HG03196 (cell line): ENCODE measurements around the gene SYTL2.
A peak's percentile ranks its signal among the peaks of the same experiment; 100 is the strongest.

Experiments
- ATAC-seq: cut with Tn5 transposase; IDR thresholded peaks from one replicate; pipeline ENCODE4 v1.9.1; 2021; ENCODE audit not compliant: unreplicated experiment

Gene SYTL2

DNA sequence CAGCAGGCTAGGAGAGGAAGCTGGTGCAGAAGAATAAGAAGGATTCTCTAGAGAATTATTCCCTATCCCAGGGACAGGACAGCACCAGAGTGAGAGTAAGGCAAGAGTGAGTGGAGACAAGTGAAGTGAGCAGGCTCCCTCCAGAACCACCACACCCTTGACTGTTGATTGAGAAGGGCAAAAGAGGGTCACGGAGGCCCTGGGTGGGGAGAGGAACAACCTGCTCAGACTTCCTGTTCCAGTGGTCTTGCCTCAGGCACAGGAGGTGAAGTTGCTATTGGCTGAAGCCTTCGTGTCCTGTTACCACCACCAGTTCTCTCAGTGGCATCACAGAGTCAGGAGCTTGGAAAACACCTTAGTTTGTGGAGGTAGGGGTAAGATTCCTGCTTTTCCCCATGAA, 73.2 kb downstream of the SYTL2 start:
- ATAC-seq: no peak

- no peak for ATAC-seq
Measured at GRCh38 chr11:85735876-85736460, 75.0 kb downstream of the SYTL2 start.

- ATAC-seq: peak; percentile 68
Measured at GRCh38 chr11:85732965-85733364, 78.0 kb downstream of the SYTL2 start.

GRCh38 chr11:85726381-85726780, 84.6 kb downstream of the SYTL2 start:
- no peak for ATAC-seq

- no peak for ATAC-seq
Measured at GRCh38 chr11:85725510-85726258, 85.3 kb downstream of the SYTL2 start.

GRCh38 chr11:85724748-85725465, 86.0 kb downstream of the SYTL2 start:
- ATAC-seq: no peak

DNA sequence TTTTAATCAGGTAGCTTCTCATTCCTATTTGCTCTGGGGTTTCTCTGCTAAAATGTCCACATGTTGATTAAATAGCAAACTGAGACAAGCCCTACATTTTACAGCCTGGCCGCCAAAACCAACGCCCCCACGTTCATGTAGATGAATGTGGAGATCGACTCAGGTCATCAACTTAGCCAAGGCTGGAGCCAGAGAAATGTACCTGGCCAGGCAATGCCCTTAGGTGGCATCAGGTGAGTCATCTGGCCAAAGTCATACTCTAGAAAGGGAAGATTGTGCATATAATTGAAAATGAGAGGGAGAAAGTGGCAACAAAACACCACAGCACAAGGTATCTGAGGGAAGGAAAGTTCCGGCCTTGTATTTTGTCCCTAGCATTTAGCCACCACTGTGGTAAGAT, 87.9 kb downstream of the SYTL2 start:
- ATAC-seq: no peak

GRCh38 chr11:85721191-85721590, 89.8 kb downstream of the SYTL2 start:
- ATAC-seq: no peak

DNA sequence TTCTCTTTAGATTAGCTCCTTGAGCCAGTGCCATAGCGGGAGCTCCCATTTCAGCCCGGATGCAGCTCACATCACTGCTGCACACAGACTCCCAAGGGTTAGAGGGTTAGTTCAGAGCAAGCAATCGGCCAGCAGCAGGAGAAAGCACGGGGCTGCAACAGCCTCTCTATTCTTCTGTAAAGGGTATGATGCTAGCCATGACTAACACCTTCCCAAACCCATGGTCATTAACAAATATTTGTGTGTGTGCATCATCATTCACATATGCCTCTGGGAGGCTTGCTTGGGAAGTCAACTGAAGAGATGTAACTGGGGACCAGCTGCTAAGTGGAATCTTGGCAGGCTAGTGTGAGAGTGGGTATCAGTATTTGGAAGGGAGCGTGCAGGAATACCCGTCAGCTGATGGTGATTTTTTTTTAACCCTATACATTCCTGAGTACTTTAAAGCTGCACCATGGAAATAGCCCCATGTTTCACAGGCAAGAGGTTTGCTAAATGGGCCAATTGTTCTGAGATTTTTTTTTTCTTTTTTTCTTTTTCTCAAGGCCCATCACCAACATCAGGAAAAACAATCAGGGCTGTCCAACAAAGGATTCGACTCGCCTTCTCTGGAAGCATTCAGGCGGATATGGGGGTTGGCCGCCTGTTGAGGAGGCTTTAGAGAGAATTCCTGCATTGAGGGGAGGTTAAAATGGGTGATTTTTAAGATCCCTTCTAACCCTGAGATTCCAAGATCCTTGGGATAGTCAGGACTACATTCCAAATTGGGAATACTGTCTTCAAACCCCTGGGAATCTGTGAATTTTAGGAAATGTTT, 91.7 kb downstream of the SYTL2 start:
- ATAC-seq: no peak

DNA sequence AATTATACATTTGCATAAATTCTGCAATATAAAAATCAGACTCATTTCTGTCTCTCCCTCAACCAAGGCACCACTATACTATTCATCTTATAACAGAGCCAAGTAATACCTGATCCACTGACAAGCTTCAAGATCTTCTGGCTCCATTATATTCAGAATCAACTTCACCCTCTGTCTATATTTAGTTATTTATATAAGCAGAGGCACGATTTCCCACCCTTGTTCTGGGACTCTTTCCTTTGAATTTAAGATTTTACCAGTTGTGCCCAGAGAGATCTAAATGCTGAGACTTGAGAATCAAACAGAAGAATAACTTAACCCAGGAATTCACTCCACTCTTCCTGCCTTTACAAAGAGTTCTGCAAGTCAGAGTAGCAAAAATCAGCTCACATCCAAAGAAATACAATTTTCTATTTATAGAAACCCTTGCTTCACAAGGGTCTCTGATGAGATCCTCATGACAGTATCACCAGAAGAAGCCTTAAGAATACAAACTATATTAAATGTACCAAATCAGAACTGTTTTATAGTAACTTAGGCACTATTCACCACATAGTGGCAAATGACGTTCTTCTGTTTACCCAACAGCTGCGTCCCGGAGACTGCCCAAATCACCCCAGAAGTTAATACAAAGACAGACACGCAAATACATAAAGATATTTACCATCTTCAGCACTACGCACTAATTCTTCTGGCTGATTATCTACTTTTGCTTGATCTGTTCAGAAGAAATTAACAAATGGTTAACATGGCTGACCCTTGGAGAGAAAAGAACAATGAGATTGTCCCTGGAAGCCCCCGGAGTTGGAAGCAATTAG, 92.6 kb downstream of the SYTL2 start:
- no peak for ATAC-seq

- ATAC-seq: no peak
Measured at GRCh38 chr11:85717429-85717828, 93.5 kb downstream of the SYTL2 start.

DNA sequence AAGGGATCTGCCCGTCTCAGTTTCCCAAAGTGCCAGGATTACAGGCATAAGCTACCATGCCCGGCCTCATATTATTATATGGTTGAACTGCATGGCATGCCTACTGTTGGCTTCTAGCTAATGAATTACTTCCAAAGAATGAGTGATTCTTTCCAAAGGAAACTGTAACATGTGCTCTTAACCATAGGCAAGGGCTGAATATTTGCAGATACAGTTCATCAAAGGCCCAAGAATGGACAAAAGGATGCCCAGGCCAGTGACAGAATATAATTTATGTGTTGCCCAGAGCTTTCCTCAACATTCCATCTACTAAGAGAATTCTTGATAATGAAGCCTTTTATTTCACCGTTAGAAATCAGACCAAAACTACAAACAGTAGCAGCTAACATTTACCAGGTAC, 98.0 kb downstream of the SYTL2 start:
- ATAC-seq: no peak

DNA sequence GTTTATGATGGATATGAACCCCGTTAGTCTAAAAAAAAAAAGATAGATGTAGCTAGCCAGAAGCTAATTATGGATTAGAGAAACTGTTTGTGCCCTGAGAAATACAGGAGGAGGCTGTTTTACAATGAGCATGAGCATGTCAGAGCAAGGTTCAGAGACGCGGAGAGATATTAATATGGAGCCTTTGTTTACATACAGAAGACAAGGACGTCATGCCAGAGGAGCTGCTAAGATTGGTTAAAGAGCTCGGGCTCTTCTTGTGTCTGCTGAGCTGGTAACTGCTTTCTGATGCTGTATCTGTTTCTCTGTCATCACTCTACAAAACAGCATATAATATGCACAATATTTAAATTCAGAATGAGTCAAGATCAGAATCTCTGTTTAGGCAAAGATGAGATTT, 100.0 kb downstream of the SYTL2 start:
- ATAC-seq: no peak

DNA sequence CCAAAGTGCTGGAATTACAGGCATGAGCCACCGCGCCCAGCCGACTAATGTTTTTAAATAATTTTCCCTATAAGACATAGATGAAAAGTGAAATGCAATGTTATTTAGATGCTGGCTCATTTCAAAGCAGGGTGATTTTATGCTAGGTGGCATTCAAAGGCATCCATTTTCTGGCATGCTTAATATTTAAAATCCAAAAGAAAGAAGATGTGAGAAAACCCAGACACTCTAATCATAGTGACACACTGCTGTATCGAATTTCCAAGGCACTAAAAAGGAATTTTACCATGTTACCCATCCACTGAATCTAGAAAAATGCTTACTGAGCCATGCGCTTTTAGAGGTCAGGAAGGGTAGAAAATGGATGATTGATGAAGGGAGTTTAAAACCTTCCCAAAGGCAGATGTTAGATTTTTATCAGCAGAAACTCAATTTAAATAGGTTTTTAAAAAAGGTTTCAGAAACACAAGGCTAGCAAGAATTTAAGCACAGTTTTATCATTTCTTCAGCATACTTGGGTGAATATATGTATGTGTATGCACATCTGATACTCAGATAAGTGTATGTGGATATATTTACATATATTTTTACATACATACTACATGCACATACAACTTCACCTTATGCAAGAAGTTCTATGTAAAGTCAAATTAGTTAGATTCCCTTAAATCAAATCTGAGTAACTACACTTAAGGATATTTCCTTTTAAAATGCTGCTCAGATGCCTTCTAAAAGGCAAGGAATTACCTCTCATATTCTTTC, 100.8 kb downstream of the SYTL2 start:
- no peak for ATAC-seq

- ATAC-seq: no peak
Measured at GRCh38 chr11:85705800-85706199, 105.1 kb downstream of the SYTL2 start.

GRCh38 chr11:85704967-85705366, 106.0 kb downstream of the SYTL2 start:
- ATAC-seq: no peak

GRCh38 chr11:85699957-85700741, 110.8 kb downstream of the SYTL2 start:
- peak; percentile 84 for ATAC-seq

- ATAC-seq: no peak
Measured at GRCh38 chr11:85698195-85698594, 112.7 kb downstream of the SYTL2 start.

- ATAC-seq: no peak
Measured at GRCh38 chr11:85697747-85698146, 113.2 kb downstream of the SYTL2 start.
